Vagina (tissue), 2 donors: ENCODE measurements around the gene SLC6A1.

ENCODE experiments used
- POLR2A ChIP-seq, 2 donors: fragments of 450-650 bp; IDR thresholded peaks; one replicate each; pipeline ENCODE4 v1.6.1; 2017; ENCODE audit warnings: antibody characterized with exemption in 2 of 2, mild to moderate bottlenecking in 2 of 2, moderate library complexity in 2 of 2
- POLR2AphosphoS5 ChIP-seq, 2 donors: sonication (generic); formaldehyde crosslinking; IDR thresholded peaks; one replicate each; pipeline ENCODE4 v1.9.0; 2017; ENCODE audit warnings: antibody characterized with exemption in 2 of 2, mild to moderate bottlenecking in 2 of 2, low read depth in 1 of 2; ENCODE audit not compliant: insufficient read depth in 1 of 2
- TF ChIP-seq, protein P1 (sequence below), 3 experiments: fragments of 450-650 bp in 2 of 3; fragments of 200-600 bp in 1 of 3; sonication (generic) in 1 of 3; IDR thresholded peaks; one replicate each; pipeline ENCODE4 v1.5.1; 2017 to 2019; ENCODE audit warnings: antibody characterized with exemption in 3 of 3, mild to moderate bottlenecking in 2 of 3, moderate library complexity in 2 of 3

DNA sequence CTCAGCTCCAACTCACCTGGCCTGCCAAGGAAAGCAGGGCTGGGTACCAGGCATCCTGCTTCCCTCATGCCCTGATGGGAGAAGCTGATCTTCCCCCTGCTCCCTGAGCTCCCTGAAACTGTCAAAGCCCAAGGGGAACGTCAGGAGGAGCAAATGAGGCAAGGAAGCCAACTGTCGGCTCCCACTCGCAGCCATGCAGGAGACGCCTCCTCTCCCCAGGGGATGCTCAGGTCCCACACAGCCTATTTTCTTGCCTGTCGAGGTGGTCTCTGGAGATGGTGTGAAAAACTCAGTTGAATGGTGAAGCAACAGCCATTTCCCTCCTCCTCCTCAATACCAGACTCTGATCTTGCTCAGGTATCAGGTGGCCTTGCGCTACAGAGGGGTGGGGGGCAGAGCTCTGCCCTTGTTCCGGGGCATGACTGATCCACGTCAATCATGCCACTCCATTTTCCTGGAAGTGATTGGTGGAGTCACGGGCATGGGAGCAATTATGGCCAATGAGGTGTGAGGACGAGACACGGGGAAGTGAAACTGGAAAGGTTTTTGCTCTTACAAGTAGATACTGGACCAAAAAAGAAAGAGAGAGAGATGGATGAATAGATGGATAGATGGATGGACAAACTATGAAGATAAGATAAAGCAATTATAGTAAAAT lies 58.2 kb downstream of the SLC6A1 start:
- TF ChIP-seq POLR2AphosphoS5 (IDR thresholded peaks at IDR 0.05; ENCODE audit: insufficient read depth in 1 of 2, low read depth in 1 of 2), result no peak
- TF ChIP-seq, protein P1, sequence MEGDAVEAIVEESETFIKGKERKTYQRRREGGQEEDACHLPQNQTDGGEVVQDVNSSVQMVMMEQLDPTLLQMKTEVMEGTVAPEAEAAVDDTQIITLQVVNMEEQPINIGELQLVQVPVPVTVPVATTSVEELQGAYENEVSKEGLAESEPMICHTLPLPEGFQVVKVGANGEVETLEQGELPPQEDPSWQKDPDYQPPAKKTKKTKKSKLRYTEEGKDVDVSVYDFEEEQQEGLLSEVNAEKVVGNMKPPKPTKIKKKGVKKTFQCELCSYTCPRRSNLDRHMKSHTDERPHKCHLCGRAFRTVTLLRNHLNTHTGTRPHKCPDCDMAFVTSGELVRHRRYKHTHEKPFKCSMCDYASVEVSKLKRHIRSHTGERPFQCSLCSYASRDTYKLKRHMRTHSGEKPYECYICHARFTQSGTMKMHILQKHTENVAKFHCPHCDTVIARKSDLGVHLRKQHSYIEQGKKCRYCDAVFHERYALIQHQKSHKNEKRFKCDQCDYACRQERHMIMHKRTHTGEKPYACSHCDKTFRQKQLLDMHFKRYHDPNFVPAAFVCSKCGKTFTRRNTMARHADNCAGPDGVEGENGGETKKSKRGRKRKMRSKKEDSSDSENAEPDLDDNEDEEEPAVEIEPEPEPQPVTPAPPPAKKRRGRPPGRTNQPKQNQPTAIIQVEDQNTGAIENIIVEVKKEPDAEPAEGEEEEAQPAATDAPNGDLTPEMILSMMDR (IDR thresholded peaks at IDR 0.05), result no peak
- no peak for TF ChIP-seq POLR2A (IDR thresholded peaks at IDR 0.05)
